HEK293 (cell line): ENCODE results near the gene PTPRO.

Experiments used
- CTCF ChIP-seq: fragments of 450-650 bp; formaldehyde crosslinking; IDR thresholded peaks from 2 replicates; pipeline ENCODE4 v1.5.1; 2016; ENCODE audit warnings: missing biosample characterization, missing genetic modification characterization
- KLF17 ChIP-seq: fragments of 450-650 bp; formaldehyde crosslinking; IDR thresholded peaks from 2 replicates; pipeline ENCODE4 v1.5.1; 2016; ENCODE audit warnings: missing biosample characterization, missing genetic modification characterization
- KLF9 ChIP-seq: fragments of 450-650 bp; formaldehyde crosslinking; IDR thresholded peaks from 2 replicates; pipeline ENCODE4 v1.5.1; 2016; ENCODE audit warnings: missing biosample characterization, missing genetic modification characterization, low read depth
- SP2 ChIP-seq: fragments of 450-650 bp; formaldehyde crosslinking; IDR thresholded peaks from 2 replicates; pipeline ENCODE4 v1.5.1; 2016; ENCODE audit warnings: missing biosample characterization, missing genetic modification characterization
- TCF7L2 ChIP-seq: IDR thresholded peaks from 2 replicates; pipeline ENCODE4 v1.6.1; 2011; ENCODE audit warnings: low read depth, mild to moderate bottlenecking, inconsistent platforms, low read length, moderate library complexity, borderline replicate concordance
- ZBTB10 ChIP-seq: fragments of 450-650 bp; formaldehyde crosslinking; IDR thresholded peaks from 2 replicates; pipeline ENCODE4 v1.5.1; 2016; ENCODE audit warnings: missing biosample characterization, missing genetic modification characterization
- ZNF10 ChIP-seq: fragments of 450-650 bp; formaldehyde crosslinking; IDR thresholded peaks from 2 replicates; pipeline ENCODE4 v1.5.1; 2017; ENCODE audit warnings: missing biosample characterization, missing genetic modification characterization
- ZNF274 ChIP-seq, 2 experiments: fragments of 200-500 bp in 1 of 2; fragments of 450-650 bp in 1 of 2; sonication (Bioruptor generic) in 1 of 2; formaldehyde crosslinking in 1 of 2; IDR thresholded peaks; 2 replicates each; pipeline versions ENCODE4 v1.5.1 to v1.6.1; 2014 to 2016; ENCODE audit warnings: borderline replicate concordance in 1 of 2, inconsistent platforms in 1 of 2, low read length in 1 of 2, missing biosample characterization in 1 of 2, missing genetic modification characterization in 1 of 2
- ZNF530 ChIP-seq: fragments of 450-650 bp; formaldehyde crosslinking; IDR thresholded peaks from 2 replicates; pipeline ENCODE4 v1.5.1; 2016; ENCODE audit warnings: low read depth, missing biosample characterization, missing genetic modification characterization
- ZNF549 ChIP-seq: fragments of 450-650 bp; IDR thresholded peaks from 2 replicates; pipeline ENCODE4 v1.5.1; 2018; ENCODE audit warnings: missing biosample characterization, missing genetic modification characterization, mild to moderate bottlenecking, inconsistent platforms, moderate library complexity
- ZNF560 ChIP-seq: fragments of 450-650 bp; formaldehyde crosslinking; IDR thresholded peaks from 2 replicates; pipeline ENCODE4 v1.5.1; 2017; ENCODE audit warnings: missing biosample characterization, missing genetic modification characterization, borderline replicate concordance
- ZNF561 ChIP-seq: fragments of 450-650 bp; IDR thresholded peaks from 2 replicates; pipeline ENCODE4 v1.5.1; 2018; ENCODE audit warnings: missing biosample characterization, missing genetic modification characterization, borderline replicate concordance
- ZNF629 ChIP-seq: fragments of 450-650 bp; formaldehyde crosslinking; IDR thresholded peaks from 2 replicates; pipeline ENCODE4 v1.5.1; 2017; ENCODE audit warnings: missing biosample characterization, missing genetic modification characterization

DNA sequence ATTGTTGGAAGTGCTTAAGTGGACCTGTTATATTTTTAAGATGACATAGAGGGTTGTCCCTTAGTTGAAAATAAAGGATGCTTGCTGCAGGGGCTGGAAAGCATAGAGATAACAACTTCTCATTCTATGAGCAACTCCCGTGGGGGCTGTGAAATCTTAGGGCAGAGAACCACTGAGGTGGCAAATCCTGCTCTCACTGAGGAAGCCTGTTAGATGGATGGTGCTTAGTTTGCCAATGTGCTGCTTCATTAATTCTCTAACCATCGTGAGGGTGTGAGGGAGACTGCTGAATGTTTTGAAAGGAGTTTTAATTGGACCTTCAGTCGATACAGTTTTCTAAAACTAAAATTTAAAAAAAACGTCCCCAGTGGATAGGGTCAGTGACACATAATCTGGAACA lies 46.5 kb downstream of the PTPRO start:
- TF ChIP-seq ZBTB10 (tag by site-specific recombination) (no peak), KLF9 (no peak), SP2 (tag by site-specific recombination) (no peak), ZNF561 (tag by site-specific recombination) (no peak), TCF7L2 (no peak), ZNF10 (tag by site-specific recombination) (no peak), ZNF274 (IDR thresholded peaks at IDR 0.05; ENCODE audit: low read length) (no peak), ZNF274 (tag by site-specific recombination; IDR thresholded peaks at IDR 0.05; ENCODE audit: borderline replicate concordance) (no peak), ZNF629 (tag by site-specific recombination) (no peak), CTCF (tag by site-specific recombination) (no peak), ZNF549 (tag by site-specific recombination) (no peak), ZNF560 (no peak), KLF17 (no peak), ZNF530 (no peak)
